GM21717 (cell line): Measurements from ENCODE around the gene MKLN1.

Source experiments
- ATAC-seq: cut with Tn5 transposase; IDR thresholded peaks from one replicate; pipeline ENCODE4 v1.9.1; 2021; ENCODE audit warnings: mild to moderate bottlenecking, moderate library complexity; ENCODE audit not compliant: unreplicated experiment

Gene MKLN1

DNA sequence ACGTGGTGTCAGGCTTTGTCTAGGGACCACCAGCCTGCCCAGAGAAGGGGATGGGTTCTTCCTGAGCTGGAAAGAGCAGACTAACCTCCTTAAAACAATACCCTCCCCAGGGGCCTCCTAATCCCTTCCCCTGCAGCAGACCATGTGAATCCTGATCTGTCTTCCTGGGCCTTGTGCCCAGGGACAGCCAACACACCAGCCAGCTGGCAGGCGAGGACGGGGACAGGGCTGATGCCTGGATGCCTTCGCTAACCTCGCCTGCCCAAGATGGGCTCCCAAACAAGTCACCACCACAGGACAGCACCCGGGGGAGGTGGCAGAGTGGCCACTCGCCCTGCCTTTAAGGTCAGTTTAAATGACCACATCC lies 211.1 kb downstream of the MKLN1 start:
- no peak for ATAC-seq

DNA sequence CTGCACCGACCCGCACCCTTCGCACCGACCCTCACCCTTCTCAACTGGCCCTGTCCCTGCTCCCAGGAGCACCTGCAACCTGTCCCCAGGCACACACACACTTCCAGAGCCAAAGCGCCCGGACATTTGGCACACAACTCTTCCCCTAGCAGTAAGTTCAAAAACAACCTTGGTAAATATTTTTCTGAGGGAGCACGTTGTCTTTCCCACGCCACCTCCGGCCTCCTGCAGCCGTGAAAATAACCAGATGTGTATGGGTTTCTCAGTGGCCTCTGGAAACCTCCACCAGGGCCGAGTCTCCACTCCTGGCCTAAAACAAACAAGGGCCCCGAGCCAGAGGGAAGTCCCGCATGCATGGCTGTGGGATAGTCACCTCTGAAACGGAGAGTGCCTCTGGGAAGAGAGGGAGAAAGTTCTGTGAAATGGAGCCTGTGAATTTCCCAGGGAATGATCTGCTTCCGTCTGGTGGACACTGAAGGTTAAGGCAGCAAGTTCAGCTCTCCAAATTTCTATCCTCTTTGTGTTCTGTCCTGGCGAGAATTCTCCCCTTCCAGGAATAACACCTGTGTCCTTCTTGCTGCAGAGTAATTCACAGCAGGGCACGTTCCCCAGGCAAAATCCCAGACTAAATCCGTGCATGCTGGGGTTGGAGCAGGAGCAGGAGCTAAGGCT lies 213.0 kb downstream of the MKLN1 start:
- no peak for ATAC-seq

DNA sequence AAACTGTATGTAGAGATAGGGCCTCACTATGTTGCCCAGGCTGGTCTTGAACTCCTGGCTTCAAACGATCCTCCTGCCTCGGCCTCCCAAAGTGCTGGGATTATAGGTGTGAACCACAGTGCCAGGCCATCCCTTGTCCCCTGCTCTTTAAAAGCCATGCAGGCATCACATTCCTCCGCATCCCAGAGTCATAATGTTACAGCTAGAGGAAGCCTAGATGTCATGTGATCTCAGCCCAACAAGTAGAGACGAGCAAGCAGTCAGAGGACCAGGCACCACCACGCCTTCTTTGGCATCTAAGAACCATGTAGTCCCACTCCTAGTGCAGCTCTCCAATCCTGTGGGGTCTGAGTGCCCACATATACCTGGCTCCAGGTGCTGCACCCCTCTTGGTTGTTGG lies 215.6 kb downstream of the MKLN1 start:
- no peak for ATAC-seq

DNA sequence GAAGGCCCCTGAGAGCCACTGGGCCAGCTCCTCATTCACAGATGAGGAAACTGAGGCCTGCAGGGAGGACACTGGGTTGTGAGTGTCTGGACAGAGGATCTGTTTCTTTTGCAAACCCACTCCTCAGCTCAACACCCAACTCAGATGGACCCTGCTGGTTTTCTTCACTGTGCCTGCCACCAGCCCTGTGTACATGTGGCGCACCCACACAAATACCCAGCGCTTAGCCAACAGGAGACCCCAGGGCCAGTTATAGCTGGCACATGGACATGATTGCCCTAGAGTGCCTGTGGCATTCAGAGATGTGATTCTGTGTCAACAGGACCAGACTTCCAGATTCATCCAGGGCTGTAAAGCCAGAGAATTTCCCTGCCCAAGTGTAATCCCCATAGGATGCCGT lies 216.3 kb downstream of the MKLN1 start:
- no peak for ATAC-seq

DNA sequence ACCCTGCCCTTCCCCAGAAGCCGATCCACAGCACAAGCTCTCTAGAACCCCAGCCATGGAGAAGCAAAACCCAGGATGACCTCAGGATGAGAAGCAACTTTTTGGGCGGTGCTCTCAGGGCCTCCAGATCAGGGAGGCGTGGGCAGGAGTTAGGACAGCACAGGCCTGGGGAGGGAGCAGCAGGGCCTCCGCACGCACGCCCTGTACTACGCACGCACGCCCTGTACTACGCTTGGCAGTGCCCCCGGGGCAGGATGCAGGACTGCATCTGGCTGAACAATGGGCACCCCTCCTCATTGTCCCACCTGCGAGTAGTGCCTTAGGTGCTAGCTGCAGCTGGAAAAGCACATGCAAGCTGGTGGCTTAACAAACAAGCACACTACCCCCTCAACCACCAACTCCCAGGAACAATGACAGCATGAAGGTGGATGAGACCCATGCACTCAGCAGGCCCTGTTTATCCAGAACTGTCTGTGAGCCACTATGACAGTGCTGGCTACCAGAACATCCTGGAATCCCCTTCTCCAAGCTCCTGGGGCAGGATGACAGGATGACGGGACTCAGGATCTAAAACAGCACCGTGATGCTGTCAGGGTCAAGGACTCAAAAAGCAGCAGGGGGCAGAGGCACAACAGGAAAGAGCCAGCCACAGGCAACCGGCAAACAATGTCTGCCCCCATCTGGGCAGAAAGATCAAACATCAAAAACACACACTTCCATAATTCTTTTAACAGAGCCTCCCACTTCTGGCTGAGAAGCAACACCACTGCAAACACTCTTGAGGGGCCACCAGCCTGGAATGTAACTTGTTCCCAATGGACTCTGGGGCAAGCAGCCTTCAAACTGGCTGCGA lies 217.0 kb downstream of the MKLN1 start:
- no peak for ATAC-seq

DNA sequence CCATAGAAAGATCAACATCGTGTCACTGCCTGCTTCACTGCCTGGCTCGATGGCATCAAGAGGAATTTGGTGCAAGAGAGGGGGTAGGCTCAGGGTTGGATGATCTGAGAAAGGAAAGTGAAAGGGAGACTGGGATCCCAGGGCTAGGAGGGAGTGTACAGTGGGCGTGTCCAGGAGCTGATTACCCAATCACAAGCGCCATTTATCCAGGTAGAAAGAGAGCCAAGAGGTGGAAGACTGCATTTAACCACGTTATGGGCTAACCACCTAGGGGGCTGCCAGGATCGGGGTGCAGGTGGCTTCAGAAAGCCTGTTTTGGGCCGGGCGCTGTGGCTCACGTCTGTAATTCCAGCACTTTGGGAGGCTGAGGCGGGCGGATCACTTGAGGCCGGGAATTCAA lies 218.4 kb downstream of the MKLN1 start:
- no peak for ATAC-seq
